Urinary bladder (tissue), 4 donors: ENCODE data around the gene AUH. TPM values are rescaled to one million over a fixed set of nuclear protein-coding genes. Genes with fewer than 3 reads are reported as not detected.

Source experiments
- DNase-seq: peaks from one replicate; pipeline ENCODE4 v3.0.0-alpha.2; 2015; ENCODE audit errors: extremely low spot score
- H3K27ac ChIP-seq: one replicate; pipeline ENCODE4 v1.5.1; 2013; ENCODE audit warnings: low read depth, mild to moderate bottlenecking, moderate library complexity
- H3K36me3 ChIP-seq: one replicate; pipeline ENCODE4 v1.6.1; 2013; ENCODE audit warnings: mild to moderate bottlenecking, moderate library complexity; ENCODE audit not compliant: insufficient read depth
- H3K4me1 ChIP-seq: one replicate; pipeline ENCODE4 v1.6.1; 2013; ENCODE audit warnings: mild to moderate bottlenecking, moderate library complexity; ENCODE audit not compliant: insufficient read depth
- H3K4me3 ChIP-seq: one replicate; pipeline ENCODE4 v1.5.1; 2013; ENCODE audit warnings: low read depth, low read length
- WGBS: extraction: QIAGEN DNeasy Blood & Tissue Kit; methylation state at CpG from one replicate; pipeline ENCODE4 v1.1.7; 2013; 5-methylcytosine and 5-hydroxymethylcytosine counted together
- polyA plus RNA-seq: library from polyadenylated mRNA; stranded (reverse); fragments of 200-250 nt; gene quantifications from one replicate; pipeline ENCODE4 v1.2.3, GENCODE V29; 2013
- total RNA-seq: library from RNA; depleted of rRNA; stranded (reverse); fragments of >200 nt; gene quantifications from one replicate; pipeline ENCODE4 v1.2.3, GENCODE V29; 2014
- donor health status: healthy with polysubstance abuse.
- donor health status: healthy.

Gene AUH
- total and polyA plus RNA-seq, 2 donors, result 14.9 to 34.2 TPM

GRCh38 chr9:91166796-91167366 is 194.8 kb downstream of the AUH start:
- H3K4me1 ChIP-seq, result no peaks in the 10 kb centered on the region
- no peak overlapping the region for H3K27ac ChIP-seq
- WGBS, result 88% methylated on average over 10 of the region's 10 CpGs
- H3K4me3 ChIP-seq, result no peak overlapping the region
- no peak for DNase-seq
- no peaks in the 10 kb centered on the region for H3K36me3 ChIP-seq

- no peak for DNase-seq
- Histone ChIP-seq H3K36me3 (no peaks in the 10 kb centered on the region), H3K4me1 (no peaks in the 10 kb centered on the region), H3K27ac (peak overlapping the region; percentile 15), H3K4me3 (no peak overlapping the region)
- WGBS, result 60% methylated on average over 21 of the region's 21 CpGs
Observed at GRCh38 chr9:91164724-91165520, 196.8 kb downstream of the AUH start.

Other genes starting within 250 kb of the AUH start
- gene NFIL3, start 61.9 kb upstream of the AUH start, total RNA-seq, result 14.9 TPM
- 50.1 TPM for gene NFIL3, start 61.9 kb upstream of the AUH start, polyA plus RNA-seq